HEK293T (cell line): Measurements from ENCODE around the gene GLOD5.

Source experiments
- ARNT ChIP-seq: fragments of 450-650 bp; IDR thresholded peaks from 2 replicates; pipeline ENCODE4 v1.6.1; 2017; ENCODE audit warnings: mild to moderate bottlenecking
- BHLHE40 ChIP-seq: fragments of 450-650 bp; IDR thresholded peaks from 2 replicates; pipeline ENCODE4 v1.6.1; 2016; ENCODE audit warnings: mild to moderate bottlenecking, moderate library complexity, borderline replicate concordance
- CTBP1 ChIP-seq: fragments of 450-650 bp; IDR thresholded peaks from 2 replicates; pipeline ENCODE4 v1.6.1; 2016; ENCODE audit warnings: borderline replicate concordance
- ELF4 ChIP-seq: fragments of 450-650 bp; IDR thresholded peaks from 2 replicates; pipeline ENCODE4 v1.6.1; 2017; ENCODE audit warnings: antibody characterized with exemption
- FOXA1 ChIP-seq: fragments of 450-650 bp; IDR thresholded peaks from 2 replicates; pipeline ENCODE4 v1.6.1; 2016; ENCODE audit warnings: mild to moderate bottlenecking
- FOXK2 ChIP-seq: fragments of 450-650 bp; IDR thresholded peaks from 2 replicates; pipeline ENCODE4 v1.6.1; 2016; ENCODE audit warnings: mild to moderate bottlenecking
- FOXM1 ChIP-seq: fragments of 450-650 bp; IDR thresholded peaks from 2 replicates; pipeline ENCODE4 v1.6.1; 2017; ENCODE audit warnings: mild to moderate bottlenecking, borderline replicate concordance
- HDGF ChIP-seq: fragments of 450-650 bp; IDR thresholded peaks from 2 replicates; pipeline ENCODE4 v1.6.1; 2017; ENCODE audit warnings: antibody characterized with exemption, borderline replicate concordance
- NFRKB ChIP-seq: fragments of 450-650 bp; IDR thresholded peaks from 2 replicates; pipeline ENCODE4 v1.6.1; 2016; ENCODE audit warnings: mild to moderate bottlenecking, moderate library complexity
- SP1 ChIP-seq: fragments of 450-650 bp; IDR thresholded peaks from 2 replicates; pipeline ENCODE4 v1.6.1; 2017
- SUZ12 ChIP-seq: fragments of 450-650 bp; IDR thresholded peaks from 2 replicates; pipeline ENCODE4 v1.6.1; 2016; ENCODE audit warnings: mild to moderate bottlenecking
- TARDBP ChIP-seq: fragments of 450-650 bp; IDR thresholded peaks from 2 replicates; pipeline ENCODE4 v1.6.1; 2016

DNA sequence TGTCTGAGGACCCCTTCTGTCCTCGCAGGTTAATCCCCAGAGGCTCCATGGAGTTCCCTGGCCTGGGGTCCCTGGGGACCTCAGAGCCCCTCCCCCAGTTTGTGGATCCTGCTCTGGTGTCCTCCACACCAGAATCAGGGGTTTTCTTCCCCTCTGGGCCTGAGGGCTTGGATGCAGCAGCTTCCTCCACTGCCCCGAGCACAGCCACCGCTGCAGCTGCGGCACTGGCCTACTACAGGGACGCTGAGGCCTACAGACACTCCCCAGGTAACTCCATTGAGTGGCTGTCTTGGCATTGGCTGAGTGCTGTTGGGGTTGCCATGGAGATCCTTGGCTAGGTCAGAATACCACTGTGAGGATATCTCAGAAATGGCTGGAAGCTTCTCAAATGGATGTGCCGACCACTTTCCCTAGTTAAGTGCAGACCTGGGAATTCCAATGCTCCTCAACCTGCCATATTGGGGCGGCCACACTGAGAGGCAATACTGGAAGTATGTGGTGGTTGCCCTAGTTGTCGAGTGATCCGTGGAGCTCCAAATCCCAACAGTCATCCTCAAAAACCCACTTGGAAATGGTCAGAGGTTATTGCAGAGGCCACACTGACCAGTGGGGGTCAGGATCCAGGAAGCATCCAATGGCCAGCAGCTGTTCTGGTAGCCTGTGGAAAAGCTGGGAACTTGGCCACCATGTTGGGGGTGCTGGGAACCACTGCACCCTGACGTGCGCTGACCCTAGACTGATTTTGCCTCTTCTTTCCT is 29.7 kb downstream of the GLOD5 start:
- TF ChIP-seq TARDBP (no peak), BHLHE40 (no peak), FOXK2 (no peak), SP1 (no peak), SUZ12 (no peak), CTBP1 (no peak), FOXM1 (no peak), FOXA1 (no peak), NFRKB (no peak), ELF4 (no peak), HDGF (no peak), ARNT (no peak)
